ENCODE data around the gene RASGRP2. TPM values are rescaled to one million over a fixed set of nuclear protein-coding genes. Genes with fewer than 3 reads are reported as not detected.

RASGRP2 gene
- total RNA-seq, 1 experiment from 2014 or later = 4.0 TPM

- H3K4me1 Mint-ChIP-seq (ENCODE audit: low read depth, unreplicated experiment) = peaks cover 8% of the 10 kb centered on the region
- no peak overlapping the region for H3K4me3 Mint-ChIP-seq (ENCODE audit: unreplicated experiment)
- H3K4me1 ChIP-seq = no peaks in the 10 kb centered on the region
- ChIA-PET CTCF (interaction anchor here (0.6 kb wide), 1 partner anchor 201 kb away, joined by 3 read pairs; no protein-coding TSS in a partner anchor), POLR2A (no interaction called here)
- H3K36me3 ChIP-seq (ENCODE audit: control insufficient read depth, insufficient read depth, low read length) = no peaks in the 10 kb centered on the region
- no peak overlapping the region for H3K27ac Mint-ChIP-seq (ENCODE audit: unreplicated experiment)
- no TSS peak for BruUV-seq (replicated peaks)
- H3K9me3 Mint-ChIP-seq (ENCODE audit: unreplicated experiment) = no peaks in the 10 kb centered on the region
- intact Hi-C loops (cut with micrococcal nuclease; ENCODE audit: unreplicated experiment) = no loop called here
- peaks cover 1% of the 10 kb centered on the region; the same call in 1 of the 2 replicates for H3K27me3 ChIP-seq (replicated peaks; ENCODE audit: control insufficient read depth, insufficient read depth, low read length)
- TF ChIP-seq, protein P1, sequence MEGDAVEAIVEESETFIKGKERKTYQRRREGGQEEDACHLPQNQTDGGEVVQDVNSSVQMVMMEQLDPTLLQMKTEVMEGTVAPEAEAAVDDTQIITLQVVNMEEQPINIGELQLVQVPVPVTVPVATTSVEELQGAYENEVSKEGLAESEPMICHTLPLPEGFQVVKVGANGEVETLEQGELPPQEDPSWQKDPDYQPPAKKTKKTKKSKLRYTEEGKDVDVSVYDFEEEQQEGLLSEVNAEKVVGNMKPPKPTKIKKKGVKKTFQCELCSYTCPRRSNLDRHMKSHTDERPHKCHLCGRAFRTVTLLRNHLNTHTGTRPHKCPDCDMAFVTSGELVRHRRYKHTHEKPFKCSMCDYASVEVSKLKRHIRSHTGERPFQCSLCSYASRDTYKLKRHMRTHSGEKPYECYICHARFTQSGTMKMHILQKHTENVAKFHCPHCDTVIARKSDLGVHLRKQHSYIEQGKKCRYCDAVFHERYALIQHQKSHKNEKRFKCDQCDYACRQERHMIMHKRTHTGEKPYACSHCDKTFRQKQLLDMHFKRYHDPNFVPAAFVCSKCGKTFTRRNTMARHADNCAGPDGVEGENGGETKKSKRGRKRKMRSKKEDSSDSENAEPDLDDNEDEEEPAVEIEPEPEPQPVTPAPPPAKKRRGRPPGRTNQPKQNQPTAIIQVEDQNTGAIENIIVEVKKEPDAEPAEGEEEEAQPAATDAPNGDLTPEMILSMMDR (IDR thresholded peaks at IDR 0.05; ENCODE audit: insufficient read depth in 1 of 2, low read depth in 1 of 2, low read length in 1 of 2, severe bottlenecking in 1 of 2, unreplicated experiment in 1 of 2) = no peak
- H3K27me3 Mint-ChIP-seq (ENCODE audit: insufficient read depth, unreplicated experiment) = peaks cover 6% of the 10 kb centered on the region
- H3K36me3 Mint-ChIP-seq (ENCODE audit: insufficient read depth, unreplicated experiment) = no peaks in the 10 kb centered on the region
- no peaks in the 10 kb centered on the region for H3K9me3 ChIP-seq
- no peak overlapping the region for H3K4me3 ChIP-seq (ENCODE audit: low read depth, low read length)
- no peak for DNase-seq
Measured at GRCh38 chr11:64686466-64687170, 57.3 kb downstream of the RASGRP2 start.

DNA sequence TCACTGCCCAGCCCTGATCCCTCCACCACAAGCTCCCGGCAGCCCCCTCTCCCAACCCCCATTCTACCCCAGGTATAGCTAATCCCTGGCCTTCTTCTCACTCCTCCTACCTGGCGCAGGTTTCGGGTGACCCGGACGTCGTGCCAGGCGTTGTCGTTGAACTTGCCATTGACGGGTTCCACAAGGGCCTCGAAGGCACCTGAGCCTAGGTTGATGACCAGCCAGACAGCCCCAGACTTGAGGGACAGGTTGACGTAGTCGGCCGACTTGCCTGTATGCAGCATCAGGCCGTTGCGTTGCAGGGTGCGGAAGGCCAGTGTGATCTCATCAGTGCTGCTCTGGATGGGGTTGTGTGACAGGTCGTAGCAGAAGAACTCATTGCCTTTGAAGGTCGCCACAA lies 58.4 kb downstream of the RASGRP2 start:
- Mint-ChIP-seq H3K27me3 (ENCODE audit: insufficient read depth, unreplicated experiment) (peaks cover 11% of the 10 kb centered on the region), H3K4me1 (ENCODE audit: low read depth, unreplicated experiment) (peaks cover 15% of the 10 kb centered on the region), H3K27ac (ENCODE audit: unreplicated experiment) (no peak overlapping the region), H3K36me3 (ENCODE audit: insufficient read depth, unreplicated experiment) (no peaks in the 10 kb centered on the region), H3K9me3 (ENCODE audit: unreplicated experiment) (no peaks in the 10 kb centered on the region), H3K4me3 (ENCODE audit: unreplicated experiment) (no peak overlapping the region)
- no peaks in the 10 kb centered on the region for H3K9me3 ChIP-seq
- no peak overlapping the region for H3K4me3 ChIP-seq (ENCODE audit: low read depth, low read length)
- no peaks in the 10 kb centered on the region for H3K36me3 ChIP-seq (ENCODE audit: control insufficient read depth, insufficient read depth, low read length)
- ChIA-PET POLR2A (no interaction called here), CTCF (no interaction called here)
- peaks cover 5% of the 10 kb centered on the region; the same call in 1 of the 2 replicates for H3K4me1 ChIP-seq
- H3K27me3 ChIP-seq (replicated peaks; ENCODE audit: control insufficient read depth, insufficient read depth, low read length) = peaks cover 1% of the 10 kb centered on the region; the same call in 1 of the 2 replicates
- intact Hi-C loops (cut with micrococcal nuclease; ENCODE audit: unreplicated experiment) = no loop called here
- TF ChIP-seq, protein P1 (IDR thresholded peaks at IDR 0.05; ENCODE audit: insufficient read depth in 1 of 2, low read depth in 1 of 2, low read length in 1 of 2, severe bottlenecking in 1 of 2, unreplicated experiment in 1 of 2) = no peak
- BruUV-seq (replicated peaks) = no TSS peak
- no peak for DNase-seq

GRCh38 chr11:64684357-64684756 lies 59.6 kb downstream of the RASGRP2 start:
- H3K4me3 ChIP-seq (ENCODE audit: low read depth, low read length) = no peak overlapping the region
- peaks cover 1% of the 10 kb centered on the region; the same call in 1 of the 2 replicates for H3K27me3 ChIP-seq (replicated peaks; ENCODE audit: control insufficient read depth, insufficient read depth, low read length)
- peaks cover 11% of the 10 kb centered on the region for H3K27me3 Mint-ChIP-seq (ENCODE audit: insufficient read depth, unreplicated experiment)
- H3K4me1 Mint-ChIP-seq (ENCODE audit: low read depth, unreplicated experiment) = peaks cover 15% of the 10 kb centered on the region
- POLR2A ChIA-PET = no interaction called here
- no peaks in the 10 kb centered on the region for H3K9me3 Mint-ChIP-seq (ENCODE audit: unreplicated experiment)
- CTCF ChIA-PET = no interaction called here
- no peaks in the 10 kb centered on the region for H3K36me3 Mint-ChIP-seq (ENCODE audit: insufficient read depth, unreplicated experiment)
- intact Hi-C loops (cut with micrococcal nuclease; ENCODE audit: unreplicated experiment) = no loop called here
- TF ChIP-seq, protein P1 (IDR thresholded peaks at IDR 0.05; ENCODE audit: insufficient read depth in 1 of 2, low read depth in 1 of 2, low read length in 1 of 2, severe bottlenecking in 1 of 2, unreplicated experiment in 1 of 2) = no peak
- H3K4me3 Mint-ChIP-seq (ENCODE audit: unreplicated experiment) = no peak overlapping the region
- no peak for DNase-seq
- H3K36me3 ChIP-seq (ENCODE audit: control insufficient read depth, insufficient read depth, low read length) = no peaks in the 10 kb centered on the region
- BruUV-seq (replicated peaks) = no TSS peak
- no peaks in the 10 kb centered on the region for H3K9me3 ChIP-seq
- no peak overlapping the region for H3K27ac Mint-ChIP-seq (ENCODE audit: unreplicated experiment)
- H3K4me1 ChIP-seq = peaks cover 5% of the 10 kb centered on the region; the same call in 1 of the 2 replicates
